GM15510 (cell line): ENCODE measurements around the gene TDRD1.

Experiments
- POLR2A ChIP-seq: IDR thresholded peaks from 3 replicates; pipeline ENCODE4 v1.6.1; 2011; ENCODE audit warnings: borderline replicate concordance; ENCODE audit not compliant: insufficient read length; ENCODE audit errors: extremely low read depth

The TDRD1 gene

DNA sequence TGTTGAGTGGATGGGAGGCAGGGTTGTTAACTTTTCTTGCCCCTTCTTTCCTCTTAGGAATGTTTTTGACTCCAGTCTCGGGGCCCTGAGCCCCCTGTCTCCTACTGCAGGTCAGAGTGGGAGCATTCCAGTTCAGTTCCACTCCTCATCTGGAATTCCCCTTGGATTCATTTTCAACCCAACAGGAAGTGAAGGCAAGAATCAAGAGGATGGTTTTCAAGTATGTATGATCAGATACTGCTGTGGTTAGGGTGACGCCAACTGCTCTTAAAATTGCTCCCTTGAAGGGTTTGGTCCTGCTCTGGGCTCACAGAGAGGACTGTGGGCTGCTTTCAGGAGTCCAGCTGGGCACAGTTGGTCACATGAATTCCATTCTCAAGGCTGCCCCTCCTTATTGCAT lies 81.9 kb downstream of the TDRD1 start:
- TF ChIP-seq POLR2A: no peak

DNA sequence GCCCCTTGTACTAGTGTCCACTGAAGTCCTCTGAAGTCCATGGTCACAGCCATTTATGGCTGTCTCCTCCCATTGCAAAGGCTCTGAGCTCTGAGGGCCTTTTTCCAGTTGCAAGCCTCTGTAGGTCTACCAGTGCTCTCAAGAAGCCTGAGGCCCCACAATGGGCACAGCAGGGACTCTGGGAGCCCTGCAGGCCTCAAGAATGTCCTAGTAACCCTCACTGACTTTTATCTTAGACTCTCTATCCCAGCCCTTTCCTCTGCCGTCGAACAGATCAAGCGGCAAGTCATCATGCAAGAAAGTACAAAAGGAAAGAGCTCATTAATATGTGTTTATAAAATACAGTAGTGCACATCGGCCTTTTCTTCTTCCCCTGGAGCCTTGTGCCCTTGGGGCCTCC lies 83.3 kb downstream of the TDRD1 start:
- no peak for TF ChIP-seq POLR2A

DNA sequence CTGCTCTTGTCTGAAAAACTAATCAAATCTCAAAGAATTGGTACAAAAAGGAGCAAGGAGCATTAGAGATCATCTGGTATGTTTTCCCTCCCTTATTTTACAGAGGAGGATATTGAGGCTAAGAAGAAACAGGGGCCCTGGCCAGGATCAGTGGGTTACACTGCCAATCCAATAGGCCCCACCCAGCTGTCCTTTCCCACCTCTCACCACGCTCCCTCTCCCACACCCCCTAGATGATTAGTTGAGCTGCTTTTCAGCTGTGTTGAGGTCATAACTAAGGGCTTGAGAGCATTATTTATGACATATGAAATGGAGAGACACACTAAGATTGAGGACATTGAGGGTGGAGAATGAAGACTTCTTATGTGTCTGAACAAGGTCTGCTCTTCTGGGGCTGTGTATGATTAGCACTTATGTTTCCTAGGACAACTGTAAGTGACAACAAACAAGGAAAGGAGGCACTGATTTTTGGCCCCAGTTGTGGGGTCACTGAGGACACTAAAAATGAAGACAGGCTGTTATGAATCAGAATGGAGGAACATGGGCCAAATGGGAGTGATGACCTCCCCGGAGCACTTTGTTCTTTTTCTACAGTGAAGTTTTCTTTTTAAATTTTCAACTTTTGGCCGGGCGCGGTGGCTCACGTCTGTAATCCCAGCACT lies 86.4 kb downstream of the TDRD1 start:
- no peak for TF ChIP-seq POLR2A

DNA sequence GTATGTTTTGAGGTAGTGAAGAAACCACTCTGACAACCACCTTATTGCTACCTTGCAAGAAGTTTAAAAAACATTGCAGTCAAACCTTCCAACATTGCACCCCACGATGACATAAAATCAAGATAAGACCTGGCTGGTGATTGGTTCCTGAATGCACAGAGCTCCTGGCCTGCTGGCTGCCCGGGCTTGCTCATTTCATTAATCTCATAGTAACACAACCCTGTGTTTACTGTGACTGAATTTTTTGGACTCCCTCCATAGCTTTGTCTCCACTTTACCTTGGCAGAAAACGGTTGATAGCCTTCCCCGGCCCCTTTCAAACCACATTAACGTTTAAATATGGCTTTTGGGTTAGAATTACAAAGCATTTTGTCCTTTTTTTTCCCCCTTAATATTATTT lies 87.4 kb downstream of the TDRD1 start:
- TF ChIP-seq POLR2A: no peak

DNA sequence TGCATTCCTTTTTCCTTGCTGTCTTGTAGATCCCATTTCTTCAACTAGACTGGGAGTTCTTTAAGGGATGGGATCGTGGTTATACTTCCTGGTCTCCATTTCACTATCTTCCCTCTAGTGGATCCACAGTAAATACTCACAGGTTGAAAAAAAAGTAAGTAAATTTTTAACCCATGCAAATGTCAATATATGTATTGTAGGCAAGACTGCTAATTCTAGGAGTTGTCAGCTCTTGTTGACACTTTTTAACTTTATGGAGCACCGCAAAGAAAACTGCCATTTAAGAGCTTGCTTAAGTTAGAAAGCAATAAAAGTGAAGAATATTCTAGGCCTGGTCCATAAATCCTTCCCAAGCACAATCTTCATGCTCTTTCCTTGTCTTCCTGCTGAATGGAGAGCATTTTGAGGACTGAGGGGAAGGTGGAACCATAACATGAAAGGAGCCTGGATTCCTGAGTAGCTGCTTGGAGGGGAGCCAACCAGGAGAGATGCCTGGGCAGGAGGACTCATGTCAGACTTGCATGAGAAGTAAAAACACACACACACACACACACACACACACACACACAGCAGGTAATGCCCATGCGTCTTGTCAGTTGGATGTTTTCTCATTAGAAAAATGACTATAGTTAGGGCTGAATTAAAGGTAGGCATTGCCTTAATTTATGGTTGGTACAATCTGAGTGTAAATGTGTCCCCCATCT lies 92.1 kb downstream of the TDRD1 start:
- no peak for TF ChIP-seq POLR2A

GRCh38 chr10:114271779-114272167 lies 92.6 kb downstream of the TDRD1 start:
- no peak for TF ChIP-seq POLR2A

DNA sequence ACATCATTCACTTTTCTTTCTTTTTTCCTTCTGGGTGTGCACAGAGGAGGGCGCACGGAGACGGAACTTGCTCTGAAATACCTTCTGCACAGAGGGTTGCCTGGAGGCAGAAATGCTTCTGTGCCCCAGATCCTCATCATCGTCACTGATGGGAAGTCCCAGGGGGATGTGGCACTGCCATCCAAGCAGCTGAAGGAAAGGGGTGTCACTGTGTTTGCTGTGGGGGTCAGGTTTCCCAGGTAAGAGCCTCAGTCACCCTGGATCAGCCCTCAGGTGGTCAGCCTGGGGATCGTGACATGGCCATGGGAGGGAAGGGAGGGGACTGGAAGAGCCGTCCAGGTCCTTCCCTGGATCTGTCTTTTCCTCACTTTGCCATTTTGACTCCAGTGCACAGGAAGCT lies 93.5 kb downstream of the TDRD1 start:
- TF ChIP-seq POLR2A: no peak

DNA sequence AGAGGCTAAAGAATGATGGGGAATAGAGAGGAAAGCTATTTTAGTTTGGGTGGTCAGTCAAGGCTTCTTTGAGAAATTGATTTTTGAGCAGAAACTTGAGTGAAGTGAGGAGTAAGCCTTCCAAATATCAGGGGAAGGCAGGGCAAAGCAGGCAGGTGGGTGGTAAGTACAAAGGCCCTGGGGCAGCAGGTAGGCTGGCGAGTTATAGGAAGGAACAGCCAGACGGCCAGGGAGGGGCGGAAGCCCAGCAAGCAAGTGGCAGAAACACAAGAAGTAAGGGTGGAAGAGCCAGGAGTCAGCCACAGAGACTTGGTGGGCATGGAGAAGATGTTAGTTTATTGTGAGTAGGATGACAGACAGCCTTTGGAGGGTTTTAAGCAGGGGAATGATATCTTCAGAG lies 94.8 kb downstream of the TDRD1 start:
- TF ChIP-seq POLR2A: no peak

DNA sequence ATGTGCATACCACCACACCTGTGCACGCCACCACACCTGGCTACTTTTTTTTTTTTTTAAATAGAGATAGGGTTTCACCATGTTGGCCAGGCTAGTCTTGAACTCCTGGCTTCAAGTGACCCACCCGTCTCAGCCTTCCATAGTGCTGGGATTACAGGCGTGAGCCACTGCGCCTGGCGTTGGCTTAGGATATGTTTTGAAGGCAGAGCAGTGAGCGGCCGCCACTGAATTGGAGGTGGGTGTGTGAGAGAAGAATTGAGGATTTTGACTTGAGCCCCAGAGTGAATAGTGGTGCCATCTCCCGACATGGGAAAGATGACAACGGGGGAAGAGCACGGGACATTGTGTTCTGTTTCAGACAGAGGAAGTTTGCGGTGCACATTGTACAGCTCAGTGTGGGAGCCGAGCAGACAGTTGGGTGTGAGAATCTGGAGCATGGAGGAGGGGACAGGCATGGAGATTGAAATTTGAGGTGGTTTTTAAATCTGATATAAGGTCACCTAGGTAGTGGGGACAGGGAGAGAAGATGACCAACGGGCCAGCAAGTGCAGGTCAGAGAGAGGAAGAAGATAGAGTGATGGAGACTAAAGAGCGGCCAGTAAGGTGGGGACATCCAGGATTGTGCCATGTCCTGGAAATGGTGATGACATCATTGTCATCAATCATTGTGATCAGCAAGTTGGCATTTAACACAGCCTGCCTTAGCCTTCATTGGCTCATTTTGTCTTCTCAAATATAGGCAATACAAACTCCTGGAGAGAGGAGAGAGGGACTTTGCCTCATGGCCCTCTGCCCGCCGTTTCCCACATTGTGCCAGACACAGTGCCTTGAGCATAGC lies 95.7 kb downstream of the TDRD1 start:
- no peak for TF ChIP-seq POLR2A

DNA sequence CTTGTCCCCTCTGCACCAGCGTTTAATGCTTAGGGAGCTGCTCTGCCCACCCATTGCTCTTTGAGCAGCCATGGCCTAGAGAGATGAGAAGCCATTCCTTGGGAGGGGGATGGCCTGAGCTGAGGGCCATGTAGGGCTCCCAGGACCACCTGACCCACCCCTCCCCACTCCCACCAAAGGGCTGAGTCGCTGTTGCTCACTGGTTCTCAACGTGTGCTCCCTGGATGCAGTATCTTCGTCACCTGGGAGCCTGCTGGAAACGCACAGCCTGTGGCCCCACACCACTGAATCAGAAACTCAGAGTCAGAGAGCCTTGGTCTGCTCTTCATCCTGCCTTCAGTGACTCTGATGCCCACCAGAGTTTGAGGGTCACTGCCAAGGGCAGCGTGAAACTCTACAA lies 96.9 kb downstream of the TDRD1 start:
- no peak for TF ChIP-seq POLR2A

- TF ChIP-seq POLR2A: no peak
Measured at GRCh38 chr10:114276671-114277070, 97.5 kb downstream of the TDRD1 start.

GRCh38 chr10:114278140-114278883 lies 99.2 kb downstream of the TDRD1 start:
- no peak for TF ChIP-seq POLR2A

DNA sequence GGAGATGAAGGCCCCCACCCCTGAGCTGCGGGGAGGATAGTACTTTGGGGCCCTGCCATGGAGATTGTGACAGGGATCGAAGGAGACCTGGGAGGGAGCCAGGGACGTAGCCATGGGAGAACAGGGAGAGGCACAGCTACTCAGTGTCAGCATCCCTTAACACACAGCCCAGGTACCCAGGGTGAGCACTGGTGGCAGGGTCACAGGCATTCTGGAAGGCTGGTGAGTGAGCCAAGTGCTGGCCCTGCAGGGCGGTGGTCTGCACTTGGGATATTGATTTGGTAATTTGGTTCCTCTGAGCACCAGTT lies 99.7 kb downstream of the TDRD1 start:
- TF ChIP-seq POLR2A: no peak

- no peak for TF ChIP-seq POLR2A
Measured at GRCh38 chr10:114279289-114279688, 100.1 kb downstream of the TDRD1 start.

DNA sequence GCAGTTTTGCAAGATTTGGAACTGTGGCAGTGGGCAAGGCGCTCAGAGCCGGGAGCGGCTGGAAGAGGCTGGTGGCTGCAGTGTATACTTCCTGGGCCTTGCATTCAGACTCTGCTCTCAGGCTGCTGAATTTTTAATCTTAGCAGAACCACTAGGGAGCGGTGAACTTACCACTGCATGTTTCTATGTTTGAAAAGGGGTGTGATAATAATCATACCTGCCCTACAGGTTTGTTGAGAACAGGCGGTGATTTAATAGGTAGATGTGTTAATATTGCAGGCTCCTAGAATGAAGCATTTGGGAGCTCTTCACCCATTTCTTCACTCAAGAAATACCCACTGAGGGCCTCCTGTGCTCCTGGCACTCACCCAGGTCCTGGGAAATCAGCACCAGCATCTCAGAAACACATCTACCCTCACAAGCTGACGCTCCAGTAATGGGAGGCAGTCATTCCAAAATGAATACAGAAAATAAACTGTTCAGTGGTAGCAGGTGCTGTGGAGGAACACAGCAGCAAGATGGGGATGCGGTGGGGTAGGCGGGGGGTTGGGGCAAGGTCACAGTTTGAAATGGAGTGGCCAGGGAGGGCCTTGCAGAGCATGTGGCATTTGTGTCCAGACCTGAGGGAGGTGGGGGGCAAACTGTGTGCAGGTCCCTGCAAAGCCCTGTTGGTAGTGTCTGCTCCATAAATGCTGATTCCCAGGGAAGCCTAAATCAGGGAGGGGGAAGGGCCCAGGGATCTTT lies 100.9 kb downstream of the TDRD1 start:
- TF ChIP-seq POLR2A: no peak

- no peak for TF ChIP-seq POLR2A
Measured at GRCh38 chr10:114281006-114281405, 101.9 kb downstream of the TDRD1 start.
